Thyroid gland (tissue), 4 donors: ENCODE measurements around the gene CIT.

Experiments used
- CTCF ChIP-seq, 6 experiments: fragments of 200-600 bp in 3 of 6; fragments of 450-650 bp in 3 of 6; sonication (generic) in 3 of 6; IDR thresholded peaks; one replicate each; pipeline ENCODE4 v1.5.1; 2016 to 2019; ENCODE audit warnings: antibody characterized with exemption in 6 of 6, mild to moderate bottlenecking in 2 of 6, inconsistent platforms in 1 of 6, moderate library complexity in 1 of 6
- POLR2A ChIP-seq, 2 donors: fragments of 450-650 bp; IDR thresholded peaks; one replicate each; pipeline ENCODE4 v1.6.1; 2017; ENCODE audit warnings: antibody characterized with exemption in 2 of 2, mild to moderate bottlenecking in 2 of 2, moderate library complexity in 1 of 2

GRCh38 chr12:119748497-119748896, 128.6 kb downstream of the CIT start:
- TF ChIP-seq CTCF (IDR thresholded peaks at IDR 0.05) (no peak), POLR2A (IDR thresholded peaks at IDR 0.05) (no peak)
